GM18873 (cell line): ENCODE data around the gene UBE2G2.

ENCODE experiments used
- ATAC-seq: cut with Tn5 transposase; IDR thresholded peaks from one replicate; pipeline ENCODE4 v1.9.1; 2021; ENCODE audit warnings: mild to moderate bottlenecking, moderate library complexity, moderate number of reproducible peaks; ENCODE audit not compliant: unreplicated experiment, low FRiP score

UBE2G2 gene

GRCh38 chr21:44801468-44802395 lies at the start of gene UBE2G2:
Gene UBE2G2, minus strand, starts transcription at chr21:44801820. Its CDS starts 72 bp downstream, at chr21:44801748.
- ATAC-seq: no peak

- ATAC-seq: no peak
These were observed 49.5 kb upstream of the UBE2G2 start for GRCh38 chr21:44850905-44851657.

- ATAC-seq: no peak
These were observed 48.7 kb upstream of the UBE2G2 start for GRCh38 chr21:44850208-44850800.

- ATAC-seq: no peak
These were observed 48.1 kb upstream of the UBE2G2 start for GRCh38 chr21:44849616-44850130.

- ATAC-seq: no peak
These were observed 47.4 kb upstream of the UBE2G2 start for GRCh38 chr21:44848821-44849521.

- no peak for ATAC-seq
These were observed 45.8 kb upstream of the UBE2G2 start for GRCh38 chr21:44847261-44848056.

GRCh38 chr21:44846485-44847260 lies 45.1 kb upstream of the UBE2G2 start:
- no peak for ATAC-seq

GRCh38 chr21:44846224-44846484 lies 44.5 kb upstream of the UBE2G2 start:
- ATAC-seq: no peak

GRCh38 chr21:44845418-44846223 lies 44.0 kb upstream of the UBE2G2 start:
- ATAC-seq: no peak

GRCh38 chr21:44844256-44844655 lies 42.6 kb upstream of the UBE2G2 start:
- no peak for ATAC-seq

GRCh38 chr21:44842721-44843445 lies 41.3 kb upstream of the UBE2G2 start:
- no peak for ATAC-seq

GRCh38 chr21:44842087-44842486 lies 40.5 kb upstream of the UBE2G2 start:
- ATAC-seq: no peak

GRCh38 chr21:44840771-44841170 lies 39.2 kb upstream of the UBE2G2 start:
- no peak for ATAC-seq

- no peak for ATAC-seq
These were observed 37.3 kb upstream of the UBE2G2 start for GRCh38 chr21:44838951-44839350.

GRCh38 chr21:44838039-44838895 lies 36.6 kb upstream of the UBE2G2 start:
- ATAC-seq: no peak

- no peak for ATAC-seq
These were observed 35.9 kb upstream of the UBE2G2 start for GRCh38 chr21:44837537-44837936.
